WTC11 (cell line): Measurements from ENCODE around the gene STON2. TPM values are rescaled to one million over a fixed set of nuclear protein-coding genes. Genes with fewer than 3 reads are reported as not detected.

Source experiments
- ATAC-seq: fragments of 200-7000 bp; cut with Tn5 transposase; 2 replicates; pipeline ENCODE4 v1.10.0; 2021; ENCODE audit warnings: mild to moderate bottlenecking, moderate library complexity
- CTCF ChIA-PET: fragments of 300-600 bp; sonication (Branson Sonifier 250); formaldehyde crosslinking; loops from one replicate; lab custom pipeline; 2021; ENCODE audit warnings: antibody characterized with exemption; lab: Charles Lee
- POLR2A ChIA-PET: fragments of 350-600 bp; sonication (Branson Sonifier 250); formaldehyde crosslinking; loops from one replicate; lab custom pipeline; 2021; ENCODE audit warnings: antibody characterized with exemption; lab: Charles Lee
- DNase-seq: peaks from one replicate; pipeline ENCODE4 v3.0.0; 2021; ENCODE audit warnings: low spot score
- H3K27ac Mint-ChIP-seq: 2 replicates; pipeline ENCODE4 v1.8.0; 2021; ENCODE audit warnings: mixed read lengths
- H3K27me3 Mint-ChIP-seq: 2 replicates; pipeline ENCODE4 v1.8.0; 2021; ENCODE audit warnings: low read depth, mild to moderate bottlenecking, moderate library complexity, mixed read lengths
- H3K36me3 Mint-ChIP-seq: 2 replicates; pipeline ENCODE4 v1.8.0; 2021; ENCODE audit warnings: mixed read lengths
- H3K4me1 Mint-ChIP-seq: 2 replicates; pipeline ENCODE4 v1.8.0; 2022; ENCODE audit warnings: mixed read lengths
- H3K4me3 Mint-ChIP-seq: 2 replicates; pipeline ENCODE4 v1.8.0; 2021; ENCODE audit warnings: mild to moderate bottlenecking, moderate library complexity, mixed read lengths
- H3K9me3 Mint-ChIP-seq: 2 replicates; pipeline ENCODE4 v1.8.0; 2021; ENCODE audit warnings: mixed read lengths
- NFYB ChIP-seq: sonication (generic); formaldehyde crosslinking; conservative IDR thresholded peaks from 2 replicates; pipeline ENCODE4 v1.8.0; 2022; ENCODE audit warnings: low read depth, missing genetic modification reagents
- NR2C2 ChIP-seq: sonication (generic); formaldehyde crosslinking; IDR thresholded peaks from 2 replicates; pipeline ENCODE4 v1.8.0; 2022; ENCODE audit warnings: mild to moderate bottlenecking, missing genetic modification reagents
- PRDM15 ChIP-seq: sonication (generic); formaldehyde crosslinking; IDR thresholded peaks from 2 replicates; pipeline ENCODE4 v1.8.0; 2022; ENCODE audit warnings: missing genetic modification reagents
- STAT6 ChIP-seq: sonication (generic); formaldehyde crosslinking; conservative IDR thresholded peaks from 2 replicates; pipeline ENCODE4 v1.8.1; 2023; ENCODE audit warnings: mild to moderate bottlenecking, low read depth, missing genetic modification reagents, moderate library complexity
- TCF7 ChIP-seq: sonication (generic); formaldehyde crosslinking; IDR thresholded peaks from 2 replicates; pipeline ENCODE4 v1.8.0; 2022; ENCODE audit warnings: mild to moderate bottlenecking, low read depth, missing genetic modification reagents, moderate library complexity
- TP53 ChIP-seq: sonication (generic); formaldehyde crosslinking; IDR thresholded peaks from 2 replicates; pipeline ENCODE4 v1.8.1; 2023; ENCODE audit warnings: mild to moderate bottlenecking, missing genetic modification reagents
- ZSCAN18 ChIP-seq: fragments of 250-450 bp; sonication (Bioruptor Pico); IDR thresholded peaks from 2 replicates; pipeline ENCODE4 v2.1.2; 2022; ENCODE audit warnings: mild to moderate bottlenecking, moderate library complexity
- total RNA-seq: library from RNA; stranded (reverse); gene quantifications from 3 replicates; pipeline ENCODE4 v1.2.3, GENCODE V29; 2021
- TF ChIP-seq, protein P1 (sequence below): fragments of 200-600 bp; IDR thresholded peaks from 2 replicates; pipeline ENCODE4 v1.8.0; 2022; ENCODE audit warnings: antibody characterized with exemption

The STON2 gene
- total RNA-seq, 1 experiment from 2014 or later: 69.2 TPM

DNA sequence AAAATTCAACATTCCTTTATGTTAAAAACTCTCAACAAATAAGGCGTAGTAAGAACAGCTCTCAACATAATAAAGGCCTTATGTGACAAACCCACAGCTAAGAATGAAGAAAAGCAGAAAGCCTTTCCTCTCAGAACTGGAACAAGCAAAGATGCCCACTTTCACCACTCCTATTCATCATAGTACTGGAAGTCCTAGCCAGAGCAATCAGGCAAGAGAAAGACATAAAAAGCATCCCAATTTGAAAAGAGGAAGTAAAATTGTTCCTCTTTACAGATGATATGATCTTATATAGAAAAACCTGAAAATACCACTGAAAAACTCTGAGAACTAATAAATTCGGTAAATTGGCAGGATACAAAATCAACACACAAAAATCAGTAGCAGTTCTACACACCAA is 52.1 kb downstream of the STON2 start (continued):
- TF ChIP-seq PRDM15 (CRISPR knock-in tag): no peak
- TF ChIP-seq NFYB: no peak
- TF ChIP-seq TP53 (CRISPR knock-in tag): no peak

- no peak overlapping the region for H3K4me3 Mint-ChIP-seq
- H3K36me3 Mint-ChIP-seq: no peaks in the 10 kb centered on the region
- no peak overlapping the region for H3K27ac Mint-ChIP-seq
- ChIA-PET CTCF (no interaction called here), POLR2A (no interaction called here)
- DNase-seq (no peak), ATAC-seq (no peak)
- H3K9me3 Mint-ChIP-seq: 0 out of 2 replicates have a peak, but pooled peaks cover 5% of the 10 kb centered on the region
- no peak for TF ChIP-seq STAT6 (CRISPR knock-in tag)
- TF ChIP-seq TCF7 (CRISPR knock-in tag): no peak
- no peaks in the 10 kb centered on the region for H3K27me3 Mint-ChIP-seq
- peaks cover 34% of the 10 kb centered on the region for H3K4me1 Mint-ChIP-seq
Measured at GRCh38 chr14:81345781-81346180, 54.3 kb downstream of the STON2 start.

GRCh38 chr14:81344481-81345160 is 55.5 kb downstream of the STON2 start:
- Mint-ChIP-seq H3K36me3 (no peaks in the 10 kb centered on the region), H3K27ac (no peak overlapping the region)
- TF ChIP-seq, protein P1, sequence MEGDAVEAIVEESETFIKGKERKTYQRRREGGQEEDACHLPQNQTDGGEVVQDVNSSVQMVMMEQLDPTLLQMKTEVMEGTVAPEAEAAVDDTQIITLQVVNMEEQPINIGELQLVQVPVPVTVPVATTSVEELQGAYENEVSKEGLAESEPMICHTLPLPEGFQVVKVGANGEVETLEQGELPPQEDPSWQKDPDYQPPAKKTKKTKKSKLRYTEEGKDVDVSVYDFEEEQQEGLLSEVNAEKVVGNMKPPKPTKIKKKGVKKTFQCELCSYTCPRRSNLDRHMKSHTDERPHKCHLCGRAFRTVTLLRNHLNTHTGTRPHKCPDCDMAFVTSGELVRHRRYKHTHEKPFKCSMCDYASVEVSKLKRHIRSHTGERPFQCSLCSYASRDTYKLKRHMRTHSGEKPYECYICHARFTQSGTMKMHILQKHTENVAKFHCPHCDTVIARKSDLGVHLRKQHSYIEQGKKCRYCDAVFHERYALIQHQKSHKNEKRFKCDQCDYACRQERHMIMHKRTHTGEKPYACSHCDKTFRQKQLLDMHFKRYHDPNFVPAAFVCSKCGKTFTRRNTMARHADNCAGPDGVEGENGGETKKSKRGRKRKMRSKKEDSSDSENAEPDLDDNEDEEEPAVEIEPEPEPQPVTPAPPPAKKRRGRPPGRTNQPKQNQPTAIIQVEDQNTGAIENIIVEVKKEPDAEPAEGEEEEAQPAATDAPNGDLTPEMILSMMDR: no peak
- no peak for TF ChIP-seq ZSCAN18 (CRISPR knock-in tag)
- TF ChIP-seq, all 79 proteins: peak for 0
- Mint-ChIP-seq H3K27me3 (no peaks in the 10 kb centered on the region), H3K9me3 (0 out of 2 replicates have a peak, but pooled peaks cover under 1% of the 10 kb centered on the region), H3K4me3 (no peak overlapping the region), H3K4me1 (peaks cover 30% of the 10 kb centered on the region)
- ChIA-PET POLR2A (no interaction called here), CTCF (interaction anchor here (1.2 kb wide), 1 partner anchor 9 kb away, joined by 5 read pairs; no protein-coding TSS in a partner anchor)
- DNase-seq: no peak
- ATAC-seq: no peak

DNA sequence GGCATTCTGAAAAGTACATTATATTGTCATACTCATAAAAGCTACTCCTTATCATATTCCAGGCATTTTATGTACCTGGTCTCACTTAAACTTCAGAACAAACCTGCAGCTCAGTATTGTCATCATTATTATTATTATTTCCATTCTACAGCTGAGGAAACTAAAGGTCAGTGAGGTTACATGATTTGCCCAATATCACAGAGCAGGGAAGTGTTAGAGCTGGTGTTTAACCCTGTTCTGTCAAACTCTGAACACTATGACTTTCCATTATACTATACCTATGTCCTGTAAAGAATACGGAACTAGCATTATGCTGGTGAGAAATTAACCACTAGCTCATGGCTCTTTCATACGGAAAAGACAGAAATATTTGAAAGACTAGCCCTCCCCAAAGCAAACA is 56.4 kb downstream of the STON2 start:
- Mint-ChIP-seq H3K36me3 (no peaks in the 10 kb centered on the region), H3K27me3 (no peaks in the 10 kb centered on the region), H3K9me3 (no peaks in the 10 kb centered on the region), H3K27ac (no peak overlapping the region), H3K4me1 (peaks cover 24% of the 10 kb centered on the region), H3K4me3 (no peak overlapping the region)
- ATAC-seq: no peak
- POLR2A ChIA-PET: no interaction called here
- no peak for DNase-seq
- no peak for TF ChIP-seq NR2C2 (CRISPR knock-in tag)
- CTCF ChIA-PET: interaction anchor here (1.2 kb wide), 1 partner anchor 10 kb away, joined by 5 read pairs; no protein-coding TSS in a partner anchor
